Loucy (cell line): ENCODE data around the gene RANBP9.

Experiments used
- EZH2phosphoT487 ChIP-seq: fragments of 200-600 bp; IDR thresholded peaks from 2 replicates; pipeline ENCODE4 v1.6.1; 2018; ENCODE audit warnings: antibody characterized with exemption, mild to moderate bottlenecking, moderate library complexity, borderline replicate concordance
- TF ChIP-seq, protein P1 (sequence below): fragments of 200-600 bp; sonication (generic); conservative IDR thresholded peaks from 2 replicates; pipeline ENCODE4 v1.5.1; 2014; ENCODE audit warnings: mild to moderate bottlenecking, antibody characterized with exemption, low read length

DNA sequence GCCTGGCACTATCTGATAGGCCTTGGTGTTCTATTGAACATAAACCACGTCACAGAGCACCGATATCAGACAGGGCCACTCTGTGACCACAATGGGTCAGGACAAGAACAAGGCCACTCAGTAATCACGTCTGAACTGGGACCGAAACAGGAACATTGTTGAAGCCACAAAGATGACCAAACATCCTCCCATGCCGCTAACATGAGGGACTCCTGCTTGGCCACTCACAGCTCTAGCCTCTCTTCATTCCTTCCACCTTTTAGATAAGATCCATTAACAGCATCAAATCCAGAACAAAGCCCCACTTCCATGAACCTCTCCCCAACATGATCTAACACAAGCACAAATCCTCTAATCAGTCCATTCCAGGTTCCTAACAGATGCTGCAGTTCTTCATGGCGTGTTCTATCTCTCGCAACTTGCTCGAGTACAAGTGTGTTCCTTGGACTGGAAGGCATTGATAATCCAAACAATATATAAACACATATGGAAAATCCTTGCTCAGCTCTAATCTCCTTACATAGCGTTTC, 129.9 kb downstream of the RANBP9 start:
- TF ChIP-seq, protein P1, sequence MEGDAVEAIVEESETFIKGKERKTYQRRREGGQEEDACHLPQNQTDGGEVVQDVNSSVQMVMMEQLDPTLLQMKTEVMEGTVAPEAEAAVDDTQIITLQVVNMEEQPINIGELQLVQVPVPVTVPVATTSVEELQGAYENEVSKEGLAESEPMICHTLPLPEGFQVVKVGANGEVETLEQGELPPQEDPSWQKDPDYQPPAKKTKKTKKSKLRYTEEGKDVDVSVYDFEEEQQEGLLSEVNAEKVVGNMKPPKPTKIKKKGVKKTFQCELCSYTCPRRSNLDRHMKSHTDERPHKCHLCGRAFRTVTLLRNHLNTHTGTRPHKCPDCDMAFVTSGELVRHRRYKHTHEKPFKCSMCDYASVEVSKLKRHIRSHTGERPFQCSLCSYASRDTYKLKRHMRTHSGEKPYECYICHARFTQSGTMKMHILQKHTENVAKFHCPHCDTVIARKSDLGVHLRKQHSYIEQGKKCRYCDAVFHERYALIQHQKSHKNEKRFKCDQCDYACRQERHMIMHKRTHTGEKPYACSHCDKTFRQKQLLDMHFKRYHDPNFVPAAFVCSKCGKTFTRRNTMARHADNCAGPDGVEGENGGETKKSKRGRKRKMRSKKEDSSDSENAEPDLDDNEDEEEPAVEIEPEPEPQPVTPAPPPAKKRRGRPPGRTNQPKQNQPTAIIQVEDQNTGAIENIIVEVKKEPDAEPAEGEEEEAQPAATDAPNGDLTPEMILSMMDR, result no peak
- no peak for TF ChIP-seq EZH2phosphoT487
